Nephron progenitor cell (in vitro differentiated cells): Measurements from ENCODE around the gene SYNDIG1.

Experiments used
- DNase-seq: peaks from one replicate; pipeline ENCODE4 v3.0.0; 2021
- H3K27ac Mint-ChIP-seq: 2 replicates; pipeline ENCODE4 v1.8.0; 2021; ENCODE audit warnings: mild to moderate bottlenecking, moderate library complexity, mixed read lengths
- H3K27me3 Mint-ChIP-seq: 2 replicates; pipeline ENCODE4 v1.8.0; 2021; ENCODE audit warnings: mild to moderate bottlenecking, low read depth, mixed read lengths; ENCODE audit not compliant: poor library complexity
- H3K36me3 Mint-ChIP-seq: 2 replicates; pipeline ENCODE4 v1.8.0; 2021; ENCODE audit warnings: low read depth, mixed read lengths
- H3K4me1 Mint-ChIP-seq: 2 replicates; pipeline ENCODE4 v1.8.0; 2021; ENCODE audit warnings: mixed read lengths
- H3K4me3 Mint-ChIP-seq: 2 replicates; pipeline ENCODE4 v1.8.0; 2021; ENCODE audit warnings: mild to moderate bottlenecking, moderate library complexity, mixed read lengths
- H3K9me3 Mint-ChIP-seq: 2 replicates; pipeline ENCODE4 v1.8.0; 2021; ENCODE audit warnings: mild to moderate bottlenecking, moderate library complexity, mixed read lengths
- CTCF ChIP-seq: fragments of 200-600 bp; sonication (generic); IDR thresholded peaks from 2 replicates; pipeline ENCODE4 v1.5.0; 2021; ENCODE audit warnings: antibody characterized with exemption

Gene SYNDIG1

GRCh38 chr20:24519476-24519875 is 50.0 kb downstream of the SYNDIG1 start:
- DNase-seq, result no peak
- Mint-ChIP-seq H3K27ac (no peak overlapping the region), H3K36me3 (no peaks in the 10 kb centered on the region), H3K27me3 (peaks cover 10% of the 10 kb centered on the region), H3K4me1 (no peaks in the 10 kb centered on the region), H3K9me3 (peaks cover 16% of the 10 kb centered on the region), H3K4me3 (no peak overlapping the region)
- no peak for TF ChIP-seq CTCF

GRCh38 chr20:24521032-24521431 is 51.6 kb downstream of the SYNDIG1 start:
- Mint-ChIP-seq H3K36me3 (no peaks in the 10 kb centered on the region), H3K9me3 (peaks cover 9% of the 10 kb centered on the region), H3K4me1 (no peaks in the 10 kb centered on the region), H3K4me3 (no peak overlapping the region), H3K27me3 (peaks cover 6% of the 10 kb centered on the region), H3K27ac (no peak overlapping the region)
- no peak for DNase-seq
- TF ChIP-seq CTCF, result no peak

- no peak overlapping the region for H3K4me3 Mint-ChIP-seq
- H3K27me3 Mint-ChIP-seq, result peaks cover 6% of the 10 kb centered on the region
- H3K27ac Mint-ChIP-seq, result no peak overlapping the region
- H3K36me3 Mint-ChIP-seq, result no peaks in the 10 kb centered on the region
- H3K4me1 Mint-ChIP-seq, result no peaks in the 10 kb centered on the region
- no peak for TF ChIP-seq CTCF
- H3K9me3 Mint-ChIP-seq, result no peaks in the 10 kb centered on the region
- no peak for DNase-seq
Observed at GRCh38 chr20:24522452-24523330, 53.3 kb downstream of the SYNDIG1 start.

GRCh38 chr20:24523661-24524060 is 54.2 kb downstream of the SYNDIG1 start:
- H3K4me1 Mint-ChIP-seq, result no peaks in the 10 kb centered on the region
- no peak overlapping the region for H3K4me3 Mint-ChIP-seq
- H3K27ac Mint-ChIP-seq, result no peak overlapping the region
- no peaks in the 10 kb centered on the region for H3K36me3 Mint-ChIP-seq
- DNase-seq, result no peak
- H3K27me3 Mint-ChIP-seq, result peaks cover 6% of the 10 kb centered on the region
- TF ChIP-seq CTCF, result no peak
- H3K9me3 Mint-ChIP-seq, result no peaks in the 10 kb centered on the region

- H3K27ac Mint-ChIP-seq, result no peak overlapping the region
- H3K27me3 Mint-ChIP-seq, result peaks cover 5% of the 10 kb centered on the region
- no peak for DNase-seq
- no peak overlapping the region for H3K4me3 Mint-ChIP-seq
- no peaks in the 10 kb centered on the region for H3K4me1 Mint-ChIP-seq
- H3K36me3 Mint-ChIP-seq, result no peaks in the 10 kb centered on the region
- H3K9me3 Mint-ChIP-seq, result no peaks in the 10 kb centered on the region
- TF ChIP-seq CTCF, result no peak
Observed at GRCh38 chr20:24528583-24529368, 59.3 kb downstream of the SYNDIG1 start.
